B cell (primary cell): ENCODE results near the gene EEF1A2. TPM values are rescaled to one million over a fixed set of nuclear protein-coding genes. Genes with fewer than 3 reads are reported as not detected.

Experiments used
- ATAC-seq: fragments of 200-7000 bp; cut with Tn5 transposase; one replicate; pipeline ENCODE4 v1.10.0; 2021; ENCODE audit warnings: low read depth, mild to moderate bottlenecking, moderate number of reproducible peaks, moderate library complexity
- CTCF ChIA-PET: fragments of 350-600 bp; sonication (Branson Sonifier 250); formaldehyde crosslinking; loops from one replicate; lab custom pipeline; 2021; ENCODE audit warnings: antibody characterized with exemption, inconsistent platforms; lab: Charles Lee
- POLR2A ChIA-PET: fragments of 350-600 bp; sonication (Branson Sonifier 250); formaldehyde crosslinking; loops from one replicate; lab custom pipeline; 2021; ENCODE audit warnings: antibody characterized with exemption; lab: Charles Lee
- DNase-seq: peaks from one replicate; pipeline ENCODE4 v3.0.0; 2013
- H2AFZ ChIP-seq: 2 replicates; pipeline ENCODE4 v1.6.1; 2012; ENCODE audit warnings: mild to moderate bottlenecking, low read depth, low read length; ENCODE audit not compliant: insufficient read depth, poor library complexity, severe bottlenecking
- H3K27ac ChIP-seq, 2 donors: 1 replicate in 1 of 2; 2 replicates in 1 of 2; pipeline ENCODE4 v1.5.1; 2012 to 2013; ENCODE audit warnings: low read length in 2 of 2, mild to moderate bottlenecking in 2 of 2, moderate library complexity in 1 of 2
- H3K27me3 ChIP-seq, 4 experiments: fragments of 200-600 bp in 1 of 4; sonication (generic) in 1 of 4; replicated peaks in 1 of 4; 1 replicate in 2 of 4; 2 replicates in 2 of 4; pipeline versions ENCODE4 v1.6.1 to v1.7.0; 2013 to 2016; ENCODE audit warnings: low read length in 3 of 4, mild to moderate bottlenecking in 2 of 4, mixed read lengths in 1 of 4, moderate library complexity in 1 of 4; ENCODE audit not compliant: insufficient read depth in 4 of 4, control insufficient read depth in 3 of 4; ENCODE audit errors: control extremely low read depth in 1 of 4
- H3K36me3 ChIP-seq, 2 experiments: replicated peaks in 1 of 2; 1 replicate in 1 of 2; 2 replicates in 1 of 2; pipeline versions ENCODE4 v1.6.1 to v1.7.1; 2013; ENCODE audit warnings: low read length in 1 of 2; ENCODE audit not compliant: insufficient read depth in 2 of 2, control insufficient read depth in 1 of 2; ENCODE audit errors: control extremely low read depth in 1 of 2, extremely low read depth in 1 of 2
- H3K4me1 ChIP-seq, 2 donors: fragments of 200-600 bp in 1 of 2; sonication (generic) in 1 of 2; 1 replicate in 1 of 2; 2 replicates in 1 of 2; pipeline versions ENCODE4 v1.5.1 to v1.6.1; 2013 to 2017; ENCODE audit warnings: low read length in 2 of 2; ENCODE audit not compliant: control insufficient read depth in 2 of 2, insufficient read depth in 2 of 2
- H3K4me2 ChIP-seq: replicated peaks from 2 replicates; pipeline ENCODE3; 2012; ENCODE audit warnings: mild to moderate bottlenecking, low read depth, low read length; ENCODE audit not compliant: poor library complexity, severe bottlenecking
- H3K4me3 ChIP-seq, 5 experiments: fragments of 200-600 bp in 1 of 5; sonication (generic) in 1 of 5; 1 replicate in 3 of 5; 2 replicates in 2 of 5; pipeline versions ENCODE4 v1.5.1 to v1.7.0; 2011 to 2016; ENCODE audit warnings: low read length in 4 of 5, mild to moderate bottlenecking in 4 of 5, low read depth in 2 of 5, control low read depth in 1 of 5, moderate library complexity in 1 of 5; ENCODE audit not compliant: insufficient read depth in 1 of 5; ENCODE audit errors: control extremely low read depth in 1 of 5, extremely low read depth in 1 of 5
- H3K79me2 ChIP-seq: fragments of 200-600 bp; sonication (generic); one replicate; pipeline ENCODE4 v1.6.0; 2016; ENCODE audit warnings: low read length; ENCODE audit not compliant: control insufficient read depth, insufficient read depth
- H3K9ac ChIP-seq: fragments of 200-600 bp; sonication (generic); 2 replicates; pipeline ENCODE4 v1.6.1; 2017; ENCODE audit warnings: mild to moderate bottlenecking, low read length, moderate library complexity
- H3K9me3 ChIP-seq, 3 donors: one replicate each; pipeline versions ENCODE4 v1.6.1 to v1.7.1; 2013; ENCODE audit warnings: low read length in 2 of 3; ENCODE audit not compliant: control insufficient read depth in 2 of 3, insufficient read depth in 1 of 3; ENCODE audit errors: control extremely low read depth in 1 of 3
- H4K20me1 ChIP-seq: 2 replicates; pipeline ENCODE4 v1.6.0; 2012; ENCODE audit warnings: mild to moderate bottlenecking, low read length; ENCODE audit not compliant: insufficient read depth, control insufficient read depth, poor library complexity, severe bottlenecking
- H3K27ac Mint-ChIP-seq: one replicate; pipeline ENCODE4 v1.8.0; 2021; ENCODE audit warnings: mixed read lengths
- H3K27me3 Mint-ChIP-seq: one replicate; pipeline ENCODE4 v1.8.0; 2021; ENCODE audit warnings: mixed read lengths
- H3K4me1 Mint-ChIP-seq: one replicate; pipeline ENCODE4 v1.8.0; 2021; ENCODE audit warnings: mixed read lengths
- H3K4me3 Mint-ChIP-seq: one replicate; pipeline ENCODE4 v1.8.0; 2021; ENCODE audit warnings: mixed read lengths
- H3K9me3 Mint-ChIP-seq: one replicate; pipeline ENCODE4 v1.8.0; 2022; ENCODE audit warnings: mixed read lengths; ENCODE audit not compliant: insufficient read depth
- EZH2 ChIP-seq: IDR thresholded peaks from 2 replicates; pipeline ENCODE4 v1.6.1; 2012; ENCODE audit warnings: borderline replicate concordance, low read depth, mild to moderate bottlenecking, moderate library complexity, low read length; ENCODE audit not compliant: insufficient read depth, poor library complexity, severe bottlenecking
- WGBS: methylation state at CpG from one replicate; pipeline ENCODE4 v1.1.5; 2013; ENCODE audit warnings: missing lambda C conversion rate; ENCODE audit not compliant: insufficient coverage; 5-methylcytosine and 5-hydroxymethylcytosine counted together
- intact Hi-C: fragments of 100-400 bp; cut with micrococcal nuclease; formaldehyde crosslinking; loops from one replicate; pipeline ENCODE4 v1.10.0; 2022
- polyA plus RNA-seq: library from polyadenylated mRNA; depleted of rRNA; stranded (reverse); fragments of >200 nt; gene quantifications from 2 replicates; pipeline ENCODE4 v1.2.3, GENCODE V29; 2012
- total RNA-seq, 2 donors: library from RNA; stranded (reverse); fragments of 120-200 nt in 1 of 2; gene quantifications; 1 replicate in 1 of 2; 2 replicates in 1 of 2; pipeline versions ENCODE4 v1.2.3 to v1.2.4, GENCODE V29; 2013 to 2022
- TF ChIP-seq, protein P1 (sequence below): fragments of 200-600 bp; IDR thresholded peaks from one replicate; pipeline ENCODE4 v1.8.0; 2022; ENCODE audit warnings: antibody characterized with exemption, mild to moderate bottlenecking

Gene EEF1A2
- total and polyA plus RNA-seq, 2 donors (not counting 1 experiment from before 2014, with no cell fraction given), result 2.2 to 2.9 TPM

DNA sequence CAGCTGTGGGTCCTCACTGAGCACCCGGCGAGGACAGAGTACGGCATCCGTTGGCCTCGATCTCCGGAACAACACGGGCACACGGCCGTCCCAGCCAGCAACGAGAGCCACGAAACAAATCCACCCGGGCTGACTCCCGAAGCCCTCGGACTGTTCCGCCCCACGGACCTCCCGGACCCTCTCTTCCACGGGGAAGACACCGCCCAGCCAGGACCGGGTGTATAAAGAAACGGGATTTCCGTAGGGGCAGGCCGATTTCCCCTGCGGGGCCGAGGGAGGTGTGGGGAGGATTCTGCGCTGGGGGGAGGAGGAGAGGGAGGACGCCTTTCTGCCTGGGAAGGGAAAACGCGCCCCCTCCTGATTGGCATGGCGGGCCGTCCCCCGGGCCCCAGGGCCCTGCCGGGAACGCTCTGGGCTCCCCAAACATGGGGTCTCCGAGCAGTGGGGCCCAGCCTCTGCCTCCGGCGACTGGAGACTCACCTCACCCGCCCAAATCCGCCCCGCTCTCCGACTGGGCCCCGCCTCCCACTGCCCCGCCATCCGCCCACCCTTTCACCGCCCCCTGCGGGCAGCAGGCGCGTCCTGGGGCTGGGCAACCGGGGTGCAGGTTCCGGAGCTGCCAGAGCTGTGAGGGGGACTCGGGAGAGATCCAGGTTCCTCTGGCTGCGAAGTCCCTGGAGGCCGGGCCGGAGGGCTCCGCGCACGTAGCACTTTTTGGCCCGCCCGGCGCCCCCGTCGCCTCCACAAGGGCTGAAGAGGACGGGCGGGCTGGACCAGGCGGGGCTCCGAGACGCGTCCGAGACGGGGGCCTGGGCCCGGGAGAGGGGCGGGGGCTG, 21.0 kb upstream of the EEF1A2 start:
- 1% methylated on average over 61 of the region's 72 CpGs for WGBS
- DNase-seq (no peak), ATAC-seq (peak; percentile 57)
- H3K9me3 ChIP-seq, result peaks cover 0 to 18% (median 4%) of the 10 kb centered on the region in 3 donors
- H3K79me2 ChIP-seq, result peaks cover 15% of the 10 kb centered on the region
- ChIA-PET CTCF (interaction anchor here (1.0 to 3.8 kb wide), 5 partner anchors 15 to 454 kb away, joined by 3 to 25 read pairs (median 8); partner anchors contain the start of gene PTK6), POLR2A (interaction anchor here (1.0 to 2.6 kb wide), 9 partner anchors 10 to 542 kb away, joined by 3 to 42 read pairs (median 6); partner anchors contain the start of genes GMEB2, LIME1, PRPF6 and PTK6)
- H2AFZ ChIP-seq, result peak overlapping the region; percentile 96
- intact Hi-C loops, result loop anchor here (1.0 to 2.0 kb wide), 8 partner anchors 17 to 437 kb away; partner anchors contain the start of genes ARFRP1, EEF1A2, PTK6 and RTEL1
- Mint-ChIP-seq H3K27ac (peak overlapping the region; percentile 84), H3K27me3 (peaks cover 4% of the 10 kb centered on the region), H3K9me3 (no peaks in the 10 kb centered on the region), H3K4me1 (peaks cover 25% of the 10 kb centered on the region), H3K4me3 (peak overlapping the region; percentile 84)
- peaks cover 29% of the 10 kb centered on the region for H4K20me1 ChIP-seq
- H3K4me2 ChIP-seq, result peak overlapping the region; percentile 94
- peak overlapping the region; percentile 21 to 79 (median 74) for H3K4me3 ChIP-seq
- H3K36me3 ChIP-seq, result peaks cover 0 to 7% of the 10 kb centered on the region in 2 experiments
- H3K27ac ChIP-seq, result peak overlapping the region in 1 of 2 donors; percentile 76
- TF ChIP-seq EZH2, result no peak
- TF ChIP-seq, protein P1, sequence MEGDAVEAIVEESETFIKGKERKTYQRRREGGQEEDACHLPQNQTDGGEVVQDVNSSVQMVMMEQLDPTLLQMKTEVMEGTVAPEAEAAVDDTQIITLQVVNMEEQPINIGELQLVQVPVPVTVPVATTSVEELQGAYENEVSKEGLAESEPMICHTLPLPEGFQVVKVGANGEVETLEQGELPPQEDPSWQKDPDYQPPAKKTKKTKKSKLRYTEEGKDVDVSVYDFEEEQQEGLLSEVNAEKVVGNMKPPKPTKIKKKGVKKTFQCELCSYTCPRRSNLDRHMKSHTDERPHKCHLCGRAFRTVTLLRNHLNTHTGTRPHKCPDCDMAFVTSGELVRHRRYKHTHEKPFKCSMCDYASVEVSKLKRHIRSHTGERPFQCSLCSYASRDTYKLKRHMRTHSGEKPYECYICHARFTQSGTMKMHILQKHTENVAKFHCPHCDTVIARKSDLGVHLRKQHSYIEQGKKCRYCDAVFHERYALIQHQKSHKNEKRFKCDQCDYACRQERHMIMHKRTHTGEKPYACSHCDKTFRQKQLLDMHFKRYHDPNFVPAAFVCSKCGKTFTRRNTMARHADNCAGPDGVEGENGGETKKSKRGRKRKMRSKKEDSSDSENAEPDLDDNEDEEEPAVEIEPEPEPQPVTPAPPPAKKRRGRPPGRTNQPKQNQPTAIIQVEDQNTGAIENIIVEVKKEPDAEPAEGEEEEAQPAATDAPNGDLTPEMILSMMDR, result peak; percentile 15
- H3K4me1 ChIP-seq, result peaks cover 16 to 23% of the 10 kb centered on the region in 2 donors
- peak overlapping the region; percentile 84 for H3K9ac ChIP-seq
- peaks cover 0 to 10% (median 3%) of the 10 kb centered on the region in 4 experiments for H3K27me3 ChIP-seq
